Progenitor cell of endocrine pancreas (in vitro differentiated cells): ENCODE measurements around the gene LCOR. TPM values are rescaled to one million over a fixed set of nuclear protein-coding genes. Genes with fewer than 3 reads are reported as not detected.
A peak's percentile ranks its signal among the peaks of the same experiment; 100 is the strongest.

ENCODE experiments used
- DNase-seq: peaks from one replicate; pipeline ENCODE4 v3.0.0; 2021; ENCODE audit warnings: low spot score; ENCODE audit not compliant: unreplicated experiment
- H3K27ac Mint-ChIP-seq: 2 replicates; pipeline ENCODE4 v1.8.0; 2021; ENCODE audit warnings: mild to moderate bottlenecking, moderate library complexity, mixed read lengths
- H3K27me3 Mint-ChIP-seq: 2 replicates; pipeline ENCODE4 v1.8.0; 2021; ENCODE audit warnings: mixed read lengths
- H3K36me3 Mint-ChIP-seq: 2 replicates; pipeline ENCODE4 v1.8.0; 2022; ENCODE audit warnings: mixed read lengths; ENCODE audit not compliant: insufficient read depth
- H3K4me1 Mint-ChIP-seq: 2 replicates; pipeline ENCODE4 v1.8.0; 2021; ENCODE audit warnings: low read depth, mixed read lengths
- H3K4me3 Mint-ChIP-seq: 2 replicates; pipeline ENCODE4 v1.8.0; 2021; ENCODE audit warnings: low read depth, mild to moderate bottlenecking, moderate library complexity, mixed read lengths
- H3K9me3 Mint-ChIP-seq: 2 replicates; pipeline ENCODE4 v1.8.0; 2021; ENCODE audit warnings: low read depth, mixed read lengths
- CTCF ChIP-seq: fragments of 200-600 bp; sonication (generic); IDR thresholded peaks from one replicate; pipeline ENCODE4 v1.5.0; 2021; ENCODE audit warnings: antibody characterized with exemption, mild to moderate bottlenecking; ENCODE audit not compliant: unreplicated experiment
- long read RNA-seq: library from polyadenylated mRNA; unstranded; transcript quantifications from one replicate; pipeline ENCODE4 v2.0.0, GENCODE V29; 2020
- total RNA-seq: library from RNA; stranded (reverse); gene quantifications from 2 replicates; pipeline ENCODE4 v1.2.1, GENCODE V29; 2021

LCOR gene
- 81.5 and 88.6 TPM in 2 replicates for total RNA-seq
- long read RNA-seq, full-length matches to known transcripts = 35 of 149 reads
- long read RNA-seq, partial matches to known transcripts = 28 of 149 reads
- long read RNA-seq, other reads (novel, unspliced or antisense) = 86 of 149 reads

- DNase-seq = peak; percentile 65
- H3K27ac Mint-ChIP-seq = peak within 1 kb of the TSS; percentile 98
Observed at GRCh38 chr10:96831867-96832720, at the start of gene LCOR. TSS of gene LCOR (plus strand) at chr10:96832298. CDS start at chr10:96949058, 116,760 bp downstream.

GRCh38 chr10:96784253-96784652, 47.8 kb upstream of the LCOR start:
- DNase-seq = no peak
- TF ChIP-seq CTCF = no peak
- Mint-ChIP-seq H3K4me3 (no peak overlapping the region), H3K27ac (no peak overlapping the region), H3K4me1 (no peaks in the 10 kb centered on the region), H3K36me3 (no peaks in the 10 kb centered on the region), H3K27me3 (no peaks in the 10 kb centered on the region), H3K9me3 (no peaks in the 10 kb centered on the region)

More at GRCh38 chr10:96831867-96832720, at the start of gene LCOR:
- Mint-ChIP-seq H3K4me3 (peak within 1 kb of the TSS; percentile 87), H3K36me3 (no peaks in the 10 kb centered on the region), H3K27me3 (no peaks in the 10 kb centered on the region), H3K4me1 (peaks cover 23% of the 10 kb centered on the region), H3K9me3 (no peaks in the 10 kb centered on the region)
- no peak for TF ChIP-seq CTCF

GRCh38 chr10:96789571-96790108, 42.5 kb upstream of the LCOR start:
- Mint-ChIP-seq H3K9me3 (no peaks in the 10 kb centered on the region), H3K36me3 (no peaks in the 10 kb centered on the region), H3K4me1 (no peaks in the 10 kb centered on the region), H3K27ac (no peak overlapping the region), H3K27me3 (peaks cover 4% of the 10 kb centered on the region), H3K4me3 (no peak overlapping the region)
- no peak for DNase-seq
- no peak for TF ChIP-seq CTCF

- no peaks in the 10 kb centered on the region for H3K36me3 Mint-ChIP-seq
- H3K4me3 Mint-ChIP-seq = no peak overlapping the region
- peaks cover 4% of the 10 kb centered on the region for H3K27me3 Mint-ChIP-seq
- DNase-seq = no peak
- no peaks in the 10 kb centered on the region for H3K4me1 Mint-ChIP-seq
- no peaks in the 10 kb centered on the region for H3K9me3 Mint-ChIP-seq
- H3K27ac Mint-ChIP-seq = no peak overlapping the region
- TF ChIP-seq CTCF = no peak
Observed at GRCh38 chr10:96791902-96792301, 40.2 kb upstream of the LCOR start.

- Mint-ChIP-seq H3K27ac (no peak overlapping the region), H3K36me3 (no peaks in the 10 kb centered on the region), H3K27me3 (peaks cover 4% of the 10 kb centered on the region), H3K4me1 (peaks cover 5% of the 10 kb centered on the region), H3K4me3 (no peak overlapping the region), H3K9me3 (no peaks in the 10 kb centered on the region)
- DNase-seq = no peak
- TF ChIP-seq CTCF = no peak
Observed at GRCh38 chr10:96794836-96795733, 37.0 kb upstream of the LCOR start.
